GM19240 (cell line): ENCODE results near the gene REM2.

Experiments used
- DNase-seq: peaks from one replicate; pipeline ENCODE4 v3.0.0; 2011; ENCODE audit warnings: low spot score; ENCODE audit not compliant: insufficient read length

Gene REM2

GRCh38 chr14:22872833-22873520 lies 10.0 kb upstream of the REM2 start:
- no peak for DNase-seq

DNA sequence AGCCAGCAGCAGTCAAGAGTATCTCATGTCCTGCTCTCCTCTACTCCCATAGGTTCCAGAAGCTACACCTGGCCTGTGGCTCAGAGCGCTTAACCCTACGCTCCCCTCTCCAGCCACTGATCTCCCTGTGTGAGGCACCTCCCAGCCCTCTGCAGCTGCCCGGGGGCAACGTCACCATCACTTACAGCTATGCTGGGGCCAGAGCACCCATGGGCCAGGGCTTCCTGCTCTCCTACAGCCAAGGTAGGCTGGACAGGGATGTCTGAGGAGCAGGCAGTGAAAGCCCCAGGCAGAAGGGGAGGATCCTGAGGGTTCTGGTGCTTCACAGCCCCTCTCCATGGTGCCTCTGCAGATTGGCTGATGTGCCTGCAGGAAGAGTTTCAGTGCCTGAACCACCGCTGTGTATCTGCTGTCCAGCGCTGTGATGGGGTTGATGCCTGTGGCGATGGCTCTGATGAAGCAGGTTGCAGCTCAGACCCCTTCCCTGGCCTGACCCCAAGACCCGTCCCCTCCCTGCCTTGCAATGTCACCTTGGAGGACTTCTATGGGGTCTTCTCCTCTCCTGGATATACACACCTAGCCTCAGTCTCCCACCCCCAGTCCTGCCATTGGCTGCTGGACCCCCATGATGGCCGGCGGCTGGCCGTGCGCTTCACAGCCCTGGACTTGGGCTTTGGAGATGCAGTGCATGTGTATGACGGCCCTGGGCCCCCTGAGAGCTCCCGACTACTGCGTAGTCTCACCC lies 7.8 kb upstream of the REM2 start:
- no peak for DNase-seq

DNA sequence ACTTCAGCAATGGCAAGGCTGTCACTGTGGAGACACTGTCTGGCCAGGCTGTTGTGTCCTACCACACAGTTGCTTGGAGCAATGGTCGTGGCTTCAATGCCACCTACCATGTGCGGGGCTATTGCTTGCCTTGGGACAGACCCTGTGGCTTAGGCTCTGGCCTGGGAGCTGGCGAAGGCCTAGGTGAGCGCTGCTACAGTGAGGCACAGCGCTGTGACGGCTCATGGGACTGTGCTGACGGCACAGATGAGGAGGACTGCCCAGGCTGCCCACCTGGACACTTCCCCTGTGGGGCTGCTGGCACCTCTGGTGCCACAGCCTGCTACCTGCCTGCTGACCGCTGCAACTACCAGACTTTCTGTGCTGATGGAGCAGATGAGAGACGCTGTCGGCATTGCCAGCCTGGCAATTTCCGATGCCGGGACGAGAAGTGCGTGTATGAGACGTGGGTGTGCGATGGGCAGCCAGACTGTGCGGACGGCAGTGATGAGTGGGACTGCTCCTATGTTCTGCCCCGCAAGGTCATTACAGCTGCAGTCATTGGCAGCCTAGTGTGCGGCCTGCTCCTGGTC lies 7.2 kb upstream of the REM2 start:
- DNase-seq, result no peak

GRCh38 chr14:22877000-22877501 lies 6.0 kb upstream of the REM2 start:
- DNase-seq, result no peak

DNA sequence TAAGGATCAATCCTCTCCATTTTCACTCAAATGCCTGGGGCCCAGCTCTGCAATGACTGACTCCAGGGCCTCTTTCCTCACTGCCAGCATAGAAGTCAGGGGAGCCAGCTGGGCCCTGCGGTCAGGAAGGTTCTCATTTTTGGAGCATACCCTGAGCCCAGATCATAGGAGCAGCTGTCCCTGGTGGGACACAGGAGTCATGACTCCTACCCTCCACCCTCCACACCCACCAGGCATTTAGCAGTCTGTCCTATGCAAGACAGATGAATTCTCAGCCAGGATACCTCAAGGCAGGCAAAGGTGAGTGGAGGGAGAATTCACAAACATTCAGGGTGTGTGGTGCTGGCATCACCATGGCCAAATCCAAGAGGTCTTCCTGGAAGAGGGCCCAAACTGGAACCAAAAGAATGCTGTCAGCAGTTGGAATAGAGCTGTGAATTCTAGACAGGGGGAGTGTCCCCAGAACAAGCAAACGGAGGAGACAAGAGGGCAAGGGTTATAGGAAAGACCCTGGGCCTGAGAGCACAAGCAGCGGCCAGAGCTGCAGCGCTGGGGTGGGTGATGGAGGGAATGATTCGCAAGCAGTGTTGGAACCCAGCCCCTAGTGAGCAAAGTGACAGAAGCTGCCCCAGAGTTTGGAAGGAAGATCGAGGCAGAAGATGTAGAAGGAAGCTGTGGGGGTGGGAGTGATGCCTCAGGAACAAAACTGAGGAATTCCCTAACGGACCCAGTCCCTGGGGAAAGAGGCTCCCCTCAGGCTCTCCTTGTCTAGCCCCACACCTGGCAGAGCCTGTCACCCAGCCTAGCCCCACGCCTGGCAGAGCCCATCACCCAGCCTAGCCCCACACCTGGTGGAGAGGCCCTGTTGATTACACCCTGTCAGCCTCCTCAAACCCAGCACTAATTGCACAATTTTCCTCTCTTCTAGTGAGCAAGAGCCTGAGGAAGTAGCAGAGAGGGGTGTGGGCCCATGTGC lies 4.5 kb upstream of the REM2 start:
- DNase-seq, result no peak

- no peak for DNase-seq
These were observed 958 bp upstream of the REM2 start for GRCh38 chr14:22882064-22882463.

DNA sequence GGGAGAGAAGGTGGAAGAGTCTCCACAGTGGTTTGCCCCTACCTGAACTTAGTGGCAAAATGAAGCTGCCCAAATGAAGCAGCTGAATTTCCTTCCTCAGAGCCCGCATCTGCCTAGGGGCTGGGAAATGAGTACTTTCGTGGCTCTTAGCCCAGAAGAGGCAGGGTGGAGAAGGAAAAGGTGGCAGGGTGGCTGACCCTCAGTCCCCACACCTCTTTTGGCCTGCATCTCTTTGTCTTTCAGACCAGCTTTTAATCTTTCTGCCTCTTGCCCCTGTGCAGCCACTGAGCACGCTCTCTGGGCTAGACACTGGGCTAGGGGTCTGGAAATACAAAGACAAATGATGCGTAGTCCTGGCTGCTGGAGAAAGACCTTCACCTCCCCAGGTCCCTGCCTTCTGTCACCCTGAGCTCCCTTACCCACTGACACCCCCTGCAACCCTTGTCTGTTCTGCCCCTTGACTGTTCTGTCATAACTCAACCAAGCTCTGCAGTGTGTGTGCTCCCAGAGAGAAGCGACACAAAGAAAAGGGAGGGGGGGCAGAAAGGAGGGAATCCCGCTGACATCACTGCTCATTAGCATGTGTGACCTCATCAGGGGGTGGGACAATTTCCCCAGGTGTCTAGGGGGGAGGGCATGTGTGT lies 371 bp upstream of the REM2 start:
- no peak for DNase-seq

DNA sequence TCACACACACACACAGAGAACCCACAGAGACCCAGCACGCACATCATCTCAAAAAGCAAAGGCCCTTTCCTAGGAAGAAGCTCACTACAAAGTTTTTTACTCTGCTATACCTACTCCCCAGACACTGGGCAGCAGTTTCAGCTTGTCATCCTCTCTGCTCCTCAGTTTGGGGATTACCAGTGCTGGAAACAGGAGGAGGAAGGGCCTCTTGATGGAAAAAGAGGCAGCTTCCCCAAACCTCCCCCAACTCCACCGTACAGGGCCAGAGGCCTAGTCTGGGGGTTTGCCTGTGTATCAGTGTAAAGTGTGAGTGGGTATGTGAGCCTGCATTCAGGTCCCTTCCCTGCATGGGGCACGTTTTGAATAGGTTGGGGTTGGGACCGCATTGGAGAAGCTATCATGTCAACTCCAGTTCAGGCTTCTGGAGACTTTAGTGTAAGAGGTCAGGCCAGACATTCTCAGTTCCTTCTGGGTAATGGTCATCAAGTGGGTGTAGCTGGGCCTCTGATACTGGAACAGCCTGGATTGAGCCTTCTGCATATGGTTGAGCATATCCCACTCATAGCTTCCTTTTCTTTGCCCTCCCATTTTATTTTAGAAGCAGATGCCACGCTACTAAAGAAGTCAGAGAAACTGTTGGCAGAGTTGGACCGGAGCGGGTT lies 1.2 kb downstream of the REM2 start:
- DNase-seq, result no peak

- DNase-seq, result no peak
These were observed 1.9 kb downstream of the REM2 start for GRCh38 chr14:22884738-22885523.

- DNase-seq, result no peak
These were observed 3.0 kb downstream of the REM2 start for GRCh38 chr14:22885975-22886374.

DNA sequence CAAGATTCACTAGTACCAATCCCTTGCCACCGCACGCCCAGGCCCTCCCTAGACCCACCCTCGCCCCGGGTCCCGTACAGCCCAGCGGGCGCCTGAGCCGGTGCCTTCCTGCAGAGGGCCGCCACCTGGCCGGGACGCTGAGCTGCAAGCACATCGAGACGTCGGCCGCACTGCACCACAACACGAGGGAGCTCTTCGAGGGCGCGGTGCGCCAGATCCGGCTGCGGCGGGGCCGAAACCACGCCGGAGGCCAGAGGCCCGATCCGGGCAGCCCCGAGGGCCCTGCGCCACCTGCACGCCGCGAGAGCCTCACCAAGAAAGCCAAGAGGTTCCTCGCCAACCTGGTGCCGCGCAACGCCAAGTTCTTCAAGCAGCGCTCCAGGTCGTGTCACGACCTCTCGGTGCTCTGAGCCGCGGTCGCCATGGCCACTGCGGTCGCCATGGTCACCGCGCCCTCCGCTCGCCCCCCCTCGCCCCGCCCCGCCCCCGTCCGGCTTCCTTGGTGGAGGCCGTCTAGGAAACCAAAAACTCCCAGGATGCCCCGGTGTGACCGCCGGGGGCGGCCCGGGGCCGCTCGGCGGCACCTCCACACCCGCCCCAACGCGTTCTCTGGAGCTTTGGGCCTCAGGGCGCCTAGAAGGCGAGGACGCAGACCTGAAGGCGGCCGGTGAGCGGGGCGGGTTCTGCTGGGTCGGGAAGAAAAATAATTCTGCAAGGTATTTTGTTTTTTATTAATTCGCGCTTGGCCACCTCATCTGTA lies 3.7 kb downstream of the REM2 start:
- DNase-seq, result peak; percentile 70

- peak; percentile 23 for DNase-seq
These were observed 4.4 kb downstream of the REM2 start for GRCh38 chr14:22887260-22887989.

DNA sequence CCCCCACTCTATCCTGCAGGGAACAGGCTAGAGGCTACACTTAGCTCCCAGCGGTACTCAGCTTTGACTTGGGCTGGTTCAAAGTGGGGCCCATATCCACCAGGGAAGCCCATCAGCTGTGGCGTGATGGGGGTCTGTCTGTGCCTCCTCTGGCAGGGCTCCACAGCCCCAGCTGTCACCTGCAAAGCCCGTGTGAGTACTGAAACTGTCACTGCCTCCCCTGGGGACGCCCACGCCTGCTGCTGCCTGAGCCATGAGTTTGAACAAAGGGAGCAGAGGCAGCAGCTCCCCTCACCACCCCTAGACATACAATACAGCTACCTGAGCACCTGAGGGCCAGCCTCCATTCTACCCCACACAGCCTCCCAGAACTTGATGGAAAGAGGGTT lies 5.0 kb downstream of the REM2 start:
- peak; percentile 48 for DNase-seq

- no peak for DNase-seq
These were observed 5.6 kb downstream of the REM2 start for GRCh38 chr14:22888662-22889061.

DNA sequence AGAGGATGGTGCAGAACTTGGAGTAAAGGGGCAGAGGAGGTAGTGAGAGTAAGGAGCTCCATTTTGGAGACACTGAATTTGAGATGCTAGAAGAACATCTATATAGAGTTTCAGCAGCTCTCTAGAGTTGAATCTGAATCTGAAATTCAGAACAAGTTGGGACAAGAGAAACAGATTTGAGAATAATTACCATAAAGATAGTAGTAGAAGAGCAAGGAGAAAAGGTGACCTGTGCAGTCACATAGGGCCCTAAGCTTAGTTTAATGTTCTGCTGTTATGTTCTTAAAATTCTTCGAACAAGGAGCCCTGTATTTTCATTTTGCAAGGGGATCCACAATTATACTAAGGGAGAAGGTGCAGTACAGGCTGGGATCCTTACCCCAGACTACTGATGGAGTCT lies 7.4 kb downstream of the REM2 start:
- DNase-seq, result no peak

GRCh38 chr14:22892488-22892887 lies 9.5 kb downstream of the REM2 start:
- no peak for DNase-seq

DNA sequence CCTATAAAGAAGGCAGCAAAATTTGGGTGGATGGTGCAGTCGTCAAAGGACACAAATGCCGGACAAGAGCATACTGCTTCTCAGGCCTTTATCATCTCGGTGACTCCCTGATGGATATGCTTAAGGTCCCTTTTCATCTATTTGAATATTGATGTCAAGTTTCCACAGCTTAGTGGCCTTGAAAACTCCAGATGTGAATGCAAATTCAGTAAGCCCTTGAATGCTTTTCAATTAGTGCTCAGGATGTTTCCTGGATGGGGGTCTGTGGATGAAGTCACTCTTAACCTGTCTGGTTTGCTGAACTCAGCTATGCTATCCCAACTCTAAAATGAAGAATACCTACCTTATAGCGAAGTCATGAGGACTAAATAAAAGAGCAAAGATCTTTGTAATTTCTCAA lies 10.7 kb downstream of the REM2 start:
- DNase-seq, result no peak

DNA sequence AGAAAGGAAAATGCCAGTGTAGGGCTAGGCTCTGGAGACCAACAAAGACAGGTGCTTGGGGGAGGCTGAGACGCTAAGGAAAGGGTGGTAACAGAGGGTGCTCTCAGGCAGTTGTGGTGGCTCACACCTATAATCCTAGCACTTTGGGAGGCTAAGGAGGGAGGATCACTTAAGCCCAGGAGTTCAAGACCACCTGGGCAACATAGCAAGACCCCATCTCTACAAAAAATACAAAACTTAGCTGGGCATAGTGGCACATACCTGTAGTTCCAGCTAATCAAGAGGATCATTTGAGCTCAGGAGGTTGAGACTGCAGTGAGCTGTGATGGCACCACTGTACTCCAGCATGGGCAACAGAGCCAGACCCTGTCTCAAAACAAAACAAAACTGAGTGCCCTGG lies 12.4 kb downstream of the REM2 start:
- no peak for DNase-seq
